ENCODE results near the gene LINC01488.

GRCh38 chr11:69483170-69483569 is 1.7 kb downstream of the LINC01488 start:
- TF ChIP-seq CTCF (conservative IDR thresholded peaks at IDR 0.05), result no peak
- TF ChIP-seq ZFX (IDR thresholded peaks at IDR 0.05), result no peak
